K562 (cell line): ENCODE data around the gene ABCA7. TPM values are rescaled to one million over a fixed set of nuclear protein-coding genes. Genes with fewer than 3 reads are reported as not detected.
A peak's percentile ranks its signal among the peaks of the same experiment; 100 is the strongest.

Source experiments
- CEBPB ChIP-seq: fragments of 450-650 bp; IDR thresholded peaks from 2 replicates; pipeline ENCODE4 v1.6.1; 2016; ENCODE audit warnings: missing genetic modification characterization, missing compliant biosample characterization
- DIDO1 ChIP-seq: fragments of 450-650 bp; IDR thresholded peaks from 2 replicates; pipeline ENCODE4 v1.6.1; 2016; ENCODE audit warnings: low read depth, missing biosample characterization, missing genetic modification characterization
- GTF2E2 ChIP-seq: fragments of 200-800 bp; sonication (Bioruptor generic); IDR thresholded peaks from 2 replicates; pipeline ENCODE4 v1.6.1; 2016; ENCODE audit warnings: missing genetic modification characterization, missing compliant biosample characterization
- HDAC1 ChIP-seq, 2 experiments: fragments of 450-650 bp; IDR thresholded peaks; 2 replicates each; pipeline ENCODE4 v1.6.1; 2016 to 2017; ENCODE audit warnings: inconsistent platforms in 1 of 2, mild to moderate bottlenecking in 1 of 2, moderate library complexity in 1 of 2
- HDAC2 ChIP-seq: fragments of 450-650 bp; IDR thresholded peaks from 2 replicates; pipeline ENCODE4 v1.6.1; 2016; ENCODE audit warnings: mild to moderate bottlenecking
- MAZ ChIP-seq, 2 experiments: fragments of 450-650 bp in 1 of 2; sonication (generic) in 1 of 2; formaldehyde crosslinking; IDR thresholded peaks in 1 of 2; conservative IDR thresholded peaks in 1 of 2; 2 replicates each; pipeline versions ENCODE4 v1.4.0 to v1.5.0; 2020; ENCODE audit warnings: mild to moderate bottlenecking in 1 of 2, missing genetic modification reagents in 1 of 2
- NR2C1 ChIP-seq, 2 experiments: fragments of 450-650 bp; IDR thresholded peaks; 2 replicates each; pipeline ENCODE4 v1.6.1; 2017; ENCODE audit warnings: mild to moderate bottlenecking in 2 of 2, antibody characterized with exemption in 1 of 2, inconsistent platforms in 1 of 2, missing compliant biosample characterization in 1 of 2, missing genetic modification characterization in 1 of 2
- PCBP1 ChIP-seq: fragments of 200-400 bp; formaldehyde crosslinking; IDR thresholded peaks from 2 replicates; pipeline ENCODE4 v1.6.1; 2018; ENCODE audit warnings: mild to moderate bottlenecking, low read depth, low read length; ENCODE audit not compliant: poor library complexity, severe bottlenecking
- RFX5 ChIP-seq: IDR thresholded peaks from 2 replicates; pipeline ENCODE4 v1.6.1; 2011; ENCODE audit warnings: low read depth, mild to moderate bottlenecking, improper control_type of control experiment, low read length
- ZFP1 ChIP-seq: fragments of 450-650 bp; formaldehyde crosslinking; IDR thresholded peaks from 2 replicates; pipeline ENCODE4 v1.4.0; 2020; ENCODE audit warnings: mild to moderate bottlenecking, mixed read lengths
- polyA plus RNA-seq, 8 experiments: library from polyadenylated mRNA; depleted of rRNA in 4 of 8; stranded (reverse) in 5 of 8; unstranded in 3 of 8; fragments of >200 nt; fragmentation: Nextera tagmentation in 2 of 8; fragmentation: Illumina TruSeq in 1 of 8; extraction: Ambion mirVana in 2 of 8; extraction: Trizol in 1 of 8; gene quantifications; 2 replicates each; pipeline versions ENCODE4 v1.2.1 to v1.2.3, GENCODE V29; 2011 to 2014; ENCODE audit warnings: inconsistent platforms in 1 of 8, missing spikeins in 1 of 8
- total RNA-seq, 7 experiments: library from RNA; depleted of rRNA in 6 of 7; stranded (reverse); fragments of >200 nt in 6 of 7; fragmentation: Illumina TruSeq in 2 of 7; extraction: Trizol in 2 of 7; gene quantifications; 2 replicates each; pipeline versions ENCODE4 v1.2.1 to v1.2.3, GENCODE V29; 2011 to 2021; ENCODE audit warnings: low replicate concordance in 1 of 7

ABCA7 gene
- total and polyA plus RNA-seq, 9 of the 15 experiments (the other 6 are each of a cell fraction or from before 2014, with no cell fraction given): 2.3 to 96.1 (median 31.2) TPM

GRCh38 chr19:1068009-1069001, 28.4 kb downstream of the ABCA7 start (continued):
- TF ChIP-seq PCBP1 (peak; percentile 65), HDAC2 (peak; percentile 60; the same call in 1 of the 2 replicates), MAZ (CRISPR knock-in tag; conservative IDR thresholded peaks at IDR 0.05 in 1 of 2, IDR thresholded peaks at IDR 0.05 in 1 of 2) (0 out of 4 replicates have a peak, but pooled peaks of 1 of the 2 experiments have one; percentile 18), NR2C1 (IDR thresholded peaks at IDR 0.05) (peak; percentile 97), NR2C1 (tag; IDR thresholded peaks at IDR 0.05) (peak; percentile 98), HDAC1 (IDR thresholded peaks at IDR 0.05) (peak in 1 of 2 experiments; percentile 58; a peak in 2 of 4 replicates), GTF2E2 (no peak), RFX5 (no peak), DIDO1 (tag) (no peak), CEBPB (tag) (0 out of 2 replicates have a peak, but pooled peaks have one; percentile 19), ZFP1 (CRISPR knock-in tag) (no peak)
